ENCODE data around the gene NOD2. TPM values are rescaled to one million over a fixed set of nuclear protein-coding genes. Genes with fewer than 3 reads are reported as not detected.

Gene NOD2
- total and polyA plus RNA-seq, 2 of the 13 experiments (the other 11 are each of a cell fraction or from before 2014, with no cell fraction given), result 0.27 to 0.81 TPM

DNA sequence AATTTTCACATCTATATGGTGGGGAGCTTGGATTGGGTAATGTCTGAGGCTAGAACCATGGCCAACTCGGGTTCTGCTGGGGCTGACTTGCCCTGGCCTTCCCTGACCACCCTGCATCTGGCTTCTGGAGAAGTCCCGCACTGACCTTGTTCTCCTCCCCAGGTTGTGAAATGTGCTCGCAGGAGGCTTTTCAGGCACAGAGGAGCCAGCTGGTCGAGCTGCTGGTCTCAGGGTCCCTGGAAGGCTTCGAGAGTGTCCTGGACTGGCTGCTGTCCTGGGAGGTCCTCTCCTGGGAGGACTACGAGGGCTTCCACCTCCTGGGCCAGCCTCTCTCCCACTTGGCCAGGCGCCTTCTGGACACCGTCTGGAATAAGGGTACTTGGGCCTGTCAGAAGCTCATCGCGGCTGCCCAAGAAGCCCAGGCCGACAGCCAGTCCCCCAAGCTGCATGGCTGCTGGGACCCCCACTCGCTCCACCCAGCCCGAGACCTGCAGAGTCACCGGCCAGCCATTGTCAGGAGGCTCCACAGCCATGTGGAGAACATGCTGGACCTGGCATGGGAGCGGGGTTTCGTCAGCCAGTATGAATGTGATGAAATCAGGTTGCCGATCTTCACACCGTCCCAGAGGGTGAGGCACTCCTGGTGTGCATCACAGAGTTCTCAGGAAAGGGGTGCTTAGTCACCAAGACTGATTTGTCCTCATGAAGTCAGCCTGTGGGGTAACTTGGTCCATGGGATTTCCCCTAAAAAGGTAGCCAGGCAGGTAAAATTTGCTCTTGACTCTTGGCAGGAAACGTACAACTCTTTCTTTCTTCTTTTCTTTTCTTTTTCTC, 6.1 kb downstream of the NOD2 start (continued):
- TF ChIP-seq, protein P1, sequence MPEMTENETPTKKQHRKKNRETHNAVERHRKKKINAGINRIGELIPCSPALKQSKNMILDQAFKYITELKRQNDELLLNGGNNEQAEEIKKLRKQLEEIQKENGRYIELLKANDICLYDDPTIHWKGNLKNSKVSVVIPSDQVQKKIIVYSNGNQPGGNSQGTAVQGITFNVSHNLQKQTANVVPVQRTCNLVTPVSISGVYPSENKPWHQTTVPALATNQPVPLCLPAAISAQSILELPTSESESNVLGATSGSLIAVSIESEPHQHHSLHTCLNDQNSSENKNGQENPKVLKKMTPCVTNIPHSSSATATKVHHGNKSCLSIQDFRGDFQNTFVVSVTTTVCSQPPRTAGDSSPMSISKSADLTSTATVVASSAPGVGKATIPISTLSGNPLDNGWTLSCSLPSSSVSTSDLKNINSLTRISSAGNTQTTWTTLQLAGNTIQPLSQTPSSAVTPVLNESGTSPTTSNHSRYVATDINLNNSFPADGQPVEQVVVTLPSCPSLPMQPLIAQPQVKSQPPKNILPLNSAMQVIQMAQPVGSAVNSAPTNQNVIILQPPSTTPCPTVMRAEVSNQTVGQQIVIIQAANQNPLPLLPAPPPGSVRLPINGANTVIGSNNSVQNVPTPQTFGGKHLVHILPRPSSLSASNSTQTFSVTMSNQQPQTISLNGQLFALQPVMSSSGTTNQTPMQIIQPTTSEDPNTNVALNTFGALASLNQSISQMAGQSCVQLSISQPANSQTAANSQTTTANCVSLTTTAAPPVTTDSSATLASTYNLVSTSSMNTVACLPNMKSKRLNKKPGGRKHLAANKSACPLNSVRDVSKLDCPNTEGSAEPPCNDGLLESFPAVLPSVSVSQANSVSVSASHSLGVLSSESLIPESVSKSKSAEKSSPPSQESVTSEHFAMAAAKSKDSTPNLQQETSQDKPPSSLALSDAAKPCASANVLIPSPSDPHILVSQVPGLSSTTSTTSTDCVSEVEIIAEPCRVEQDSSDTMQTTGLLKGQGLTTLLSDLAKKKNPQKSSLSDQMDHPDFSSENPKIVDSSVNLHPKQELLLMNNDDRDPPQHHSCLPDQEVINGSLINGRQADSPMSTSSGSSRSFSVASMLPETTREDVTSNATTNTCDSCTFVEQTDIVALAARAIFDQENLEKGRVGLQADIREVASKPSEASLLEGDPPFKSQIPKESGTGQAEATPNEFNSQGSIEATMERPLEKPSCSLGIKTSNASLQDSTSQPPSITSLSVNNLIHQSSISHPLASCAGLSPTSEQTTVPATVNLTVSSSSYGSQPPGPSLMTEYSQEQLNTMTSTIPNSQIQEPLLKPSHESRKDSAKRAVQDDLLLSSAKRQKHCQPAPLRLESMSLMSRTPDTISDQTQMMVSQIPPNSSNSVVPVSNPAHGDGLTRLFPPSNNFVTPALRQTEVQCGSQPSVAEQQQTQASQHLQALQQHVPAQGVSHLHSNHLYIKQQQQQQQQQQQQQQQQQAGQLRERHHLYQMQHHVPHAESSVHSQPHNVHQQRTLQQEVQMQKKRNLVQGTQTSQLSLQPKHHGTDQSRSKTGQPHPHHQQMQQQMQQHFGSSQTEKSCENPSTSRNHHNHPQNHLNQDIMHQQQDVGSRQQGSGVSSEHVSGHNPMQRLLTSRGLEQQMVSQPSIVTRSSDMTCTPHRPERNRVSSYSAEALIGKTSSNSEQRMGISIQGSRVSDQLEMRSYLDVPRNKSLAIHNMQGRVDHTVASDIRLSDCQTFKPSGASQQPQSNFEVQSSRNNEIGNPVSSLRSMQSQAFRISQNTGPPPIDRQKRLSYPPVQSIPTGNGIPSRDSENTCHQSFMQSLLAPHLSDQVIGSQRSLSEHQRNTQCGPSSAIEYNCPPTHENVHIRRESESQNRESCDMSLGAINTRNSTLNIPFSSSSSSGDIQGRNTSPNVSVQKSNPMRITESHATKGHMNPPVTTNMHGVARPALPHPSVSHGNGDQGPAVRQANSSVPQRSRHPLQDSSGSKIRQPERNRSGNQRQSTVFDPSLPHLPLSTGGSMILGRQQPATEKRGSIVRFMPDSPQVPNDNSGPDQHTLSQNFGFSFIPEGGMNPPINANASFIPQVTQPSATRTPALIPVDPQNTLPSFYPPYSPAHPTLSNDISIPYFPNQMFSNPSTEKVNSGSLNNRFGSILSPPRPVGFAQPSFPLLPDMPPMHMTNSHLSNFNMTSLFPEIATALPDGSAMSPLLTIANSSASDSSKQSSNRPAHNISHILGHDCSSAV (CRISPR knock-in tag; IDR thresholded peaks at IDR 0.05; ENCODE audit: borderline replicate concordance), result no peak
- TF ChIP-seq ZNF337 (CRISPR knock-in tag; IDR thresholded peaks at IDR 0.05; ENCODE audit: borderline replicate concordance, low read depth) (no peak), ZNF605 (CRISPR knock-in tag; IDR thresholded peaks at IDR 0.05) (peak; percentile 66), SOX6 (IDR thresholded peaks at IDR 0.05) (no peak), SOX6 (CRISPR knock-in tag; IDR thresholded peaks at IDR 0.05) (no peak), MAFF (IDR thresholded peaks at IDR 0.05; ENCODE audit: low read depth, low read length) (no peak), ZNF160 (CRISPR knock-in tag; IDR thresholded peaks at IDR 0.05) (no peak), FOXC1 (CRISPR knock-in tag; IDR thresholded peaks at IDR 0.05; ENCODE audit: borderline replicate concordance) (no peak), DNMT1 (CRISPR knock-in tag; IDR thresholded peaks at IDR 0.05) (no peak), ZC3H13 (CRISPR knock-in tag; IDR thresholded peaks at IDR 0.05) (no peak), RARA (CRISPR knock-in tag; IDR thresholded peaks at IDR 0.05) (no peak), HOXA3 (CRISPR knock-in tag; IDR thresholded peaks at IDR 0.05) (no peak)
- TF ChIP-seq, protein P2, sequence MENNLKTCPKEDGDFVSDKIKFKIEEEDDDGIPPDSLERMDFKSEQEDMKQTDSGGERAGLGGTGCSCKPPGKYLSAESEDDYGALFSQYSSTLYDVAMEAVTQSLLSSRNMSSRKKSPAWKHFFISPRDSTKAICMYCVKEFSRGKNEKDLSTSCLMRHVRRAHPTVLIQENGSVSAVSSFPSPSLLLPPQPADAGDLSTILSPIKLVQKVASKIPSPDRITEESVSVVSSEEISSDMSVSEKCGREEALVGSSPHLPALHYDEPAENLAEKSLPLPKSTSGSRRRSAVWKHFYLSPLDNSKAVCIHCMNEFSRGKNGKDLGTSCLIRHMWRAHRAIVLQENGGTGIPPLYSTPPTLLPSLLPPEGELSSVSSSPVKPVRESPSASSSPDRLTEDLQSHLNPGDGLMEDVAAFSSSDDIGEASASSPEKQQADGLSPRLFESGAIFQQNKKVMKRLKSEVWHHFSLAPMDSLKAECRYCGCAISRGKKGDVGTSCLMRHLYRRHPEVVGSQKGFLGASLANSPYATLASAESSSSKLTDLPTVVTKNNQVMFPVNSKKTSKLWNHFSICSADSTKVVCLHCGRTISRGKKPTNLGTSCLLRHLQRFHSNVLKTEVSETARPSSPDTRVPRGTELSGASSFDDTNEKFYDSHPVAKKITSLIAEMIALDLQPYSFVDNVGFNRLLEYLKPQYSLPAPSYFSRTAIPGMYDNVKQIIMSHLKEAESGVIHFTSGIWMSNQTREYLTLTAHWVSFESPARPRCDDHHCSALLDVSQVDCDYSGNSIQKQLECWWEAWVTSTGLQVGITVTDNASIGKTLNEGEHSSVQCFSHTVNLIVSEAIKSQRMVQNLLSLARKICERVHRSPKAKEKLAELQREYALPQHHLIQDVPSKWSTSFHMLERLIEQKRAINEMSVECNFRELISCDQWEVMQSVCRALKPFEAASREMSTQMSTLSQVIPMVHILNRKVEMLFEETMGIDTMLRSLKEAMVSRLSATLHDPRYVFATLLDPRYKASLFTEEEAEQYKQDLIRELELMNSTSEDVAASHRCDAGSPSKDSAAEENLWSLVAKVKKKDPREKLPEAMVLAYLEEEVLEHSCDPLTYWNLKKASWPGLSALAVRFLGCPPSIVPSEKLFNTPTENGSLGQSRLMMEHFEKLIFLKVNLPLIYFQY (CRISPR knock-in tag; IDR thresholded peaks at IDR 0.05; ENCODE audit: borderline replicate concordance), result no peak
- TF ChIP-seq, protein P3, sequence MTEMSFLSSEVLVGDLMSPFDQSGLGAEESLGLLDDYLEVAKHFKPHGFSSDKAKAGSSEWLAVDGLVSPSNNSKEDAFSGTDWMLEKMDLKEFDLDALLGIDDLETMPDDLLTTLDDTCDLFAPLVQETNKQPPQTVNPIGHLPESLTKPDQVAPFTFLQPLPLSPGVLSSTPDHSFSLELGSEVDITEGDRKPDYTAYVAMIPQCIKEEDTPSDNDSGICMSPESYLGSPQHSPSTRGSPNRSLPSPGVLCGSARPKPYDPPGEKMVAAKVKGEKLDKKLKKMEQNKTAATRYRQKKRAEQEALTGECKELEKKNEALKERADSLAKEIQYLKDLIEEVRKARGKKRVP (CRISPR knock-in tag; IDR thresholded peaks at IDR 0.05), result peak in 1 of 2 experiments; percentile 93; a peak in 2 of 4 replicates
- TF ChIP-seq, protein P4, sequence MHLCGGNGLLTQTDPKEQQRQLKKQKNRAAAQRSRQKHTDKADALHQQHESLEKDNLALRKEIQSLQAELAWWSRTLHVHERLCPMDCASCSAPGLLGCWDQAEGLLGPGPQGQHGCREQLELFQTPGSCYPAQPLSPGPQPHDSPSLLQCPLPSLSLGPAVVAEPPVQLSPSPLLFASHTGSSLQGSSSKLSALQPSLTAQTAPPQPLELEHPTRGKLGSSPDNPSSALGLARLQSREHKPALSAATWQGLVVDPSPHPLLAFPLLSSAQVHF (CRISPR knock-in tag; IDR thresholded peaks at IDR 0.05), result no peak

All from HepG2 (cell line).